ENCODE data around the gene DAPK1.

DAPK1 gene

GRCh38 chr9:87671478-87671877, 173.8 kb downstream of the DAPK1 start:
- DNase-seq (ENCODE audit: low read depth in 2 of 2), result no peak
- H3K4me3 ChIP-seq (replicated peaks in 1 of 2; ENCODE audit: low read depth in 2 of 2, low read length in 2 of 2), result no peak overlapping the region
- TF ChIP-seq CTCF (IDR thresholded peaks at IDR 0.05; ENCODE audit: low read depth, low read length), result no peak

GRCh38 chr9:87671925-87672324, 174.3 kb downstream of the DAPK1 start:
- H3K4me3 ChIP-seq (replicated peaks in 1 of 2; ENCODE audit: low read depth in 2 of 2, low read length in 2 of 2), result no peak overlapping the region
- no peak for TF ChIP-seq CTCF (IDR thresholded peaks at IDR 0.05; ENCODE audit: low read depth, low read length)
- DNase-seq (ENCODE audit: low read depth in 2 of 2), result no peak

GRCh38 chr9:87672586-87672985, 174.9 kb downstream of the DAPK1 start:
- TF ChIP-seq CTCF (IDR thresholded peaks at IDR 0.05; ENCODE audit: low read depth, low read length), result no peak
- DNase-seq (ENCODE audit: low read depth in 2 of 2), result no peak

GRCh38 chr9:87673446-87674120, 175.9 kb downstream of the DAPK1 start:
- no peak overlapping the region for H3K4me3 ChIP-seq (replicated peaks in 1 of 2; ENCODE audit: low read depth in 2 of 2, low read length in 2 of 2)
- no peak for DNase-seq (ENCODE audit: low read depth in 2 of 2)
- TF ChIP-seq CTCF (IDR thresholded peaks at IDR 0.05; ENCODE audit: low read depth, low read length), result no peak

More at GRCh38 chr9:87672586-87672985, 174.9 kb downstream of the DAPK1 start:
- no peak overlapping the region for H3K4me3 ChIP-seq (replicated peaks in 1 of 2; ENCODE audit: low read depth in 2 of 2, low read length in 2 of 2)

GRCh38 chr9:87674565-87675299, 177.1 kb downstream of the DAPK1 start:
- TF ChIP-seq CTCF (IDR thresholded peaks at IDR 0.05; ENCODE audit: low read depth, low read length), result no peak
- no peak overlapping the region for H3K4me3 ChIP-seq (replicated peaks in 1 of 2; ENCODE audit: low read depth in 2 of 2, low read length in 2 of 2)
- peak in 1 of 2 donors; percentile 16 for DNase-seq (ENCODE audit: low read depth in 2 of 2)

- TF ChIP-seq CTCF (IDR thresholded peaks at IDR 0.05; ENCODE audit: low read depth, low read length), result no peak
- DNase-seq (ENCODE audit: low read depth in 2 of 2), result no peak
- H3K4me3 ChIP-seq (replicated peaks in 1 of 2; ENCODE audit: low read depth in 2 of 2, low read length in 2 of 2), result no peak overlapping the region
Observed at GRCh38 chr9:87675906-87676515, 178.3 kb downstream of the DAPK1 start.
